Right lobe of liver (tissue), 6 donors: ENCODE results near the gene SLC44A2. TPM values are rescaled to one million over a fixed set of nuclear protein-coding genes. Genes with fewer than 3 reads are reported as not detected.

Experiments used
- ATAC-seq, 4 donors: fragments of 200-7000 bp; cut with Tn5 transposase; one replicate each; pipeline ENCODE4 v1.9.1; 2020; ENCODE audit warnings: mild to moderate bottlenecking in 4 of 4, moderate library complexity in 4 of 4
- DNase-seq, 3 donors: peaks; one replicate each; pipeline ENCODE4 v3.0.0-alpha.2; 2020
- H3K27ac ChIP-seq, 3 donors: fragments of 200-600 bp; one replicate each; pipeline ENCODE4 v1.8.0; 2022
- H3K27me3 ChIP-seq, 2 donors: fragments of 200-600 bp; one replicate each; pipeline ENCODE4 v1.8.0; 2022
- H3K36me3 ChIP-seq, 4 donors: fragments of 200-600 bp; sonication (generic) in 1 of 4; one replicate each; pipeline versions ENCODE4 v1.5.1 to v1.8.0; 2017 to 2022; ENCODE audit warnings: control low read depth in 1 of 4
- H3K4me1 ChIP-seq, 4 donors: fragments of 200-600 bp; sonication (generic) in 1 of 4; one replicate each; pipeline versions ENCODE4 v1.5.1 to v1.8.0; 2017 to 2022; ENCODE audit warnings: control low read depth in 1 of 4
- H3K4me3 ChIP-seq, 3 donors: fragments of 200-600 bp; one replicate each; pipeline ENCODE4 v1.8.0; 2022
- H3K9me3 ChIP-seq, 4 donors: fragments of 200-600 bp; sonication (generic) in 1 of 4; one replicate each; pipeline versions ENCODE4 v1.5.1 to v1.8.0; 2017 to 2022; ENCODE audit warnings: control low read depth in 1 of 4
- POLR2A ChIP-seq: fragments of 450-650 bp; IDR thresholded peaks from one replicate; pipeline ENCODE4 v1.6.1; 2017; ENCODE audit warnings: antibody characterized with exemption, mild to moderate bottlenecking
- WGBS: methylation state at CpG from one replicate; pipeline ENCODE4 v1.1.6; 2018; ENCODE audit warnings: low coverage, low lambda C conversion rate; ENCODE audit not compliant: insufficient coverage; ENCODE audit errors: missing lambda C conversion rate; 5-methylcytosine and 5-hydroxymethylcytosine counted together
- intact Hi-C, 2 donors: fragments of 100-400 bp; cut with DNase I; formaldehyde crosslinking; loops; one replicate each; pipeline versions ENCODE4 v1.11.2 to v1.14.1; 2022
- total RNA-seq, 6 experiments: library from RNA; depleted of rRNA in 2 of 6; stranded (reverse); fragments of >200 nt in 2 of 6; fragmentation: NEBNext Ultra II Directional in 3 of 6; extraction: Animal tissue kit (Norgen Biotek cat#: 25700) in 3 of 6; gene quantifications; one replicate each; pipeline versions ENCODE4 v1.1.0 to v1.2.4, GENCODE V29; 2016 to 2023
- TF ChIP-seq, protein P1 (sequence below), 4 donors: fragments of 200-600 bp in 3 of 4; fragments of 450-650 bp in 1 of 4; IDR thresholded peaks; one replicate each; pipeline versions ENCODE4 v1.5.1 to v1.8.0; 2016 to 2022; ENCODE audit warnings: antibody characterized with exemption in 4 of 4, mild to moderate bottlenecking in 2 of 4
- donor health status: DM: no; HTN: yes; CAD: no.
- donor health status: DM: no; HTN: no; CAD: no.
- donor health status: DM: no; HTN: no; CAD: no.
- donor health status: DM: no; HTN: yes; CAD: no.
- donor health status: DM: no; HTN: yes; CAD: no.

SLC44A2 gene
- total RNA-seq, 6 experiments from 2014 or later: 11.7 to 18.5 (median 15.6) TPM

GRCh38 chr19:10583036-10583776, 42.1 kb upstream of the SLC44A2 start:
- Histone ChIP-seq H3K4me1 (no peaks in the 10 kb centered on the region), H3K27ac (no peak overlapping the region), H3K27me3 (no peaks in the 10 kb centered on the region), H3K4me3 (no peak overlapping the region), H3K9me3 (no peaks in the 10 kb centered on the region), H3K36me3 (no peaks in the 10 kb centered on the region)
- intact Hi-C loops: loop anchor here (5.0 kb wide), 3 partner anchors 59 to 119 kb away; partner anchors contain the start of gene QTRT1 (in 1 of the 2)
- no peak for ATAC-seq
- no peak for DNase-seq
- no peak for TF ChIP-seq POLR2A
- TF ChIP-seq, protein P1, sequence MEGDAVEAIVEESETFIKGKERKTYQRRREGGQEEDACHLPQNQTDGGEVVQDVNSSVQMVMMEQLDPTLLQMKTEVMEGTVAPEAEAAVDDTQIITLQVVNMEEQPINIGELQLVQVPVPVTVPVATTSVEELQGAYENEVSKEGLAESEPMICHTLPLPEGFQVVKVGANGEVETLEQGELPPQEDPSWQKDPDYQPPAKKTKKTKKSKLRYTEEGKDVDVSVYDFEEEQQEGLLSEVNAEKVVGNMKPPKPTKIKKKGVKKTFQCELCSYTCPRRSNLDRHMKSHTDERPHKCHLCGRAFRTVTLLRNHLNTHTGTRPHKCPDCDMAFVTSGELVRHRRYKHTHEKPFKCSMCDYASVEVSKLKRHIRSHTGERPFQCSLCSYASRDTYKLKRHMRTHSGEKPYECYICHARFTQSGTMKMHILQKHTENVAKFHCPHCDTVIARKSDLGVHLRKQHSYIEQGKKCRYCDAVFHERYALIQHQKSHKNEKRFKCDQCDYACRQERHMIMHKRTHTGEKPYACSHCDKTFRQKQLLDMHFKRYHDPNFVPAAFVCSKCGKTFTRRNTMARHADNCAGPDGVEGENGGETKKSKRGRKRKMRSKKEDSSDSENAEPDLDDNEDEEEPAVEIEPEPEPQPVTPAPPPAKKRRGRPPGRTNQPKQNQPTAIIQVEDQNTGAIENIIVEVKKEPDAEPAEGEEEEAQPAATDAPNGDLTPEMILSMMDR (IDR thresholded peaks at IDR 0.05): no peak
- WGBS: 77% methylated on average over 6 of the region's 9 CpGs

- Histone ChIP-seq H3K9me3 (no peaks in the 10 kb centered on the region), H3K27me3 (no peaks in the 10 kb centered on the region), H3K4me1 (no peaks in the 10 kb centered on the region), H3K4me3 (no peak overlapping the region), H3K27ac (no peak overlapping the region), H3K36me3 (no peaks in the 10 kb centered on the region)
- 75% methylated on average over 4 of the region's 6 CpGs for WGBS
- ATAC-seq (no peak), DNase-seq (no peak)
- no peak for TF ChIP-seq POLR2A
- TF ChIP-seq, protein P1 (IDR thresholded peaks at IDR 0.05): no peak
- intact Hi-C loops: no loop called here
Observed at GRCh38 chr19:10586396-10586795, 39.0 kb upstream of the SLC44A2 start.

GRCh38 chr19:10587022-10587838, 38.1 kb upstream of the SLC44A2 start, which contains the start of gene AP1M2:
TSS of gene AP1M2 (minus strand) at chr19:10587312. CDS start at chr19:10587231, 81 bp downstream.
- no peaks in the 10 kb centered on the region for H3K4me1 ChIP-seq
- intact Hi-C loops: no loop called here
- ATAC-seq (no peak), DNase-seq (no peak)
- TF ChIP-seq, protein P1 (IDR thresholded peaks at IDR 0.05): no peak
- no peak for TF ChIP-seq POLR2A
- H3K36me3 ChIP-seq: no peaks in the 10 kb centered on the region
- H3K9me3 ChIP-seq: no peaks in the 10 kb centered on the region
- no peak within 1 kb of the TSS for H3K4me3 ChIP-seq
- 29% methylated on average over 12 of the region's 35 CpGs for WGBS
- no peak within 1 kb of the TSS for H3K27ac ChIP-seq
- H3K27me3 ChIP-seq: no peaks in the 10 kb centered on the region

- ATAC-seq (no peak), DNase-seq (no peak)
- no peaks in the 10 kb centered on the region for H3K4me1 ChIP-seq
- H3K36me3 ChIP-seq: no peaks in the 10 kb centered on the region
- intact Hi-C loops: no loop called here
- 61% methylated on average over 2 of the region's 2 CpGs for WGBS
- H3K4me3 ChIP-seq: no peak overlapping the region
- no peaks in the 10 kb centered on the region for H3K27me3 ChIP-seq
- no peak overlapping the region for H3K27ac ChIP-seq
- no peaks in the 10 kb centered on the region for H3K9me3 ChIP-seq
- TF ChIP-seq, protein P1 (IDR thresholded peaks at IDR 0.05): no peak
- no peak for TF ChIP-seq POLR2A
Observed at GRCh38 chr19:10587839-10588150, 37.6 kb upstream of the SLC44A2 start.
